Prostate gland (tissue), 2 donors: ENCODE measurements around the gene ERMARD.

Experiments used
- POLR2A ChIP-seq: fragments of 450-650 bp; IDR thresholded peaks from one replicate; pipeline ENCODE4 v1.6.1; 2016; ENCODE audit warnings: antibody characterized with exemption, mild to moderate bottlenecking
- POLR2AphosphoS5 ChIP-seq: sonication (generic); formaldehyde crosslinking; IDR thresholded peaks from one replicate; pipeline ENCODE4 v1.6.1; 2017; ENCODE audit warnings: antibody characterized with exemption
- TF ChIP-seq, protein P1 (sequence below), 4 experiments: fragments of 200-600 bp in 2 of 4; fragments of 450-650 bp in 2 of 4; sonication (generic) in 2 of 4; IDR thresholded peaks; 1 replicate in 3 of 4; 2 replicates in 1 of 4; pipeline ENCODE4 v1.5.1; 2016 to 2019; ENCODE audit warnings: antibody characterized with exemption in 4 of 4, mild to moderate bottlenecking in 2 of 4, moderate library complexity in 2 of 4

DNA sequence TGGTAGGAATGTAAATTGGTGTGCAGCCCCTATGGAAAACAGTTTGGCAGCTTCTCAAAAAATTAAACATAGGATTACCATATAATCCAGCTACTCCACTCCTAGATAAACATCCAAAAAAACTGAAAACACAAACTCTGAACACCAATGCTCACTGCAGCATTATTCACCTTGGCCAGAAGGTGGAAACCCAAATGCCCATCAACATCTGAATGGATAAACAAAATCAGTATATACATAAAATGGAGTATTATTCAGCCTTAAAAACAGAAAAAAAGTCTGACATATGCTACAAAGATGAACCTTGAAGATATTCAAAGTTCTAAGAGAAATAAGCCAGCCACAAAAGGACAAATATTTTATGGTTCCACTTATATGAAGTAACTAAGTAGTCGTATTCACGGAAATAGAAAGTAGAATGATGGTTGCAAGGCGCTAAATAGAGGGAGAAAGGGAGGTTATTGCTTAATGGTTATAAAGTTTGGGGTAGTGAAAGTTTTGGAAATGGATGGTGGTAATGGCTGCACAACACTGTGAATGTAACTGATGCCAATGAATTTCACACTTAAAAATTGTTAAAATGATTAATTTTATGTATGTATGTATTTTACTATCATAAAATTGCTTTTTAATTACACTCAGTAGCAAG is 31.1 kb upstream of the ERMARD start:
- TF ChIP-seq, protein P1, sequence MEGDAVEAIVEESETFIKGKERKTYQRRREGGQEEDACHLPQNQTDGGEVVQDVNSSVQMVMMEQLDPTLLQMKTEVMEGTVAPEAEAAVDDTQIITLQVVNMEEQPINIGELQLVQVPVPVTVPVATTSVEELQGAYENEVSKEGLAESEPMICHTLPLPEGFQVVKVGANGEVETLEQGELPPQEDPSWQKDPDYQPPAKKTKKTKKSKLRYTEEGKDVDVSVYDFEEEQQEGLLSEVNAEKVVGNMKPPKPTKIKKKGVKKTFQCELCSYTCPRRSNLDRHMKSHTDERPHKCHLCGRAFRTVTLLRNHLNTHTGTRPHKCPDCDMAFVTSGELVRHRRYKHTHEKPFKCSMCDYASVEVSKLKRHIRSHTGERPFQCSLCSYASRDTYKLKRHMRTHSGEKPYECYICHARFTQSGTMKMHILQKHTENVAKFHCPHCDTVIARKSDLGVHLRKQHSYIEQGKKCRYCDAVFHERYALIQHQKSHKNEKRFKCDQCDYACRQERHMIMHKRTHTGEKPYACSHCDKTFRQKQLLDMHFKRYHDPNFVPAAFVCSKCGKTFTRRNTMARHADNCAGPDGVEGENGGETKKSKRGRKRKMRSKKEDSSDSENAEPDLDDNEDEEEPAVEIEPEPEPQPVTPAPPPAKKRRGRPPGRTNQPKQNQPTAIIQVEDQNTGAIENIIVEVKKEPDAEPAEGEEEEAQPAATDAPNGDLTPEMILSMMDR (IDR thresholded peaks at IDR 0.05) = no peak
- TF ChIP-seq POLR2AphosphoS5 = no peak
- no peak for TF ChIP-seq POLR2A
